ENCODE results near the gene CFAP141. TPM values are rescaled to one million over a fixed set of nuclear protein-coding genes. Genes with fewer than 3 reads are reported as not detected.
"Not testable (repeated sequence)": the region's sequence is repeated elsewhere in the genome, so short reads cannot be mapped to it uniquely, and the experiment has no call there.

Gene CFAP141
- total RNA-seq, result not detected

DNA sequence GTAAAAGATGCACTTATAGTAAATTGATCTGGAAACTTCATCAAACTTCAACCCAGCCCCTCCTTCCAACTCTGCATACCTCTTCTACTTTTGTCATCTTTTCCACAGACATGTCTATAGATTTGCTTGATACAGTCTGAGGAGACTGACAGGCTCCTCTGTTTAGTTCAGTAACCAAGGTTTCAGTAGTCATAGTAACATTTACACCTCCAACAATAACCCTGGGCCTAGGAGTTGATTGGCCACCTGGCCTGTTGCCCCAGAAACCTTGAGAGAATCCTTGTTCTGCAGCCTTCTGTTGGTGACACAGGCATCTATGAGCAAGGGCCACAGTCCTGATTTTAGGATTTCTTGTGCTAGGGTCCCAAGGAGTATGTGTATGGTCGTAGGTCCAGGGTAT is at the start of gene CFAP141:
TSS of gene CFAP141 (minus strand) at position 138 of the 400 bp plus-strand sequence. CDS start at position 112, 26 bp downstream.
- DNase-seq (ENCODE audit: low spot score in 2 of 2) (no peak), FAIRE-seq (no peak)

DNA sequence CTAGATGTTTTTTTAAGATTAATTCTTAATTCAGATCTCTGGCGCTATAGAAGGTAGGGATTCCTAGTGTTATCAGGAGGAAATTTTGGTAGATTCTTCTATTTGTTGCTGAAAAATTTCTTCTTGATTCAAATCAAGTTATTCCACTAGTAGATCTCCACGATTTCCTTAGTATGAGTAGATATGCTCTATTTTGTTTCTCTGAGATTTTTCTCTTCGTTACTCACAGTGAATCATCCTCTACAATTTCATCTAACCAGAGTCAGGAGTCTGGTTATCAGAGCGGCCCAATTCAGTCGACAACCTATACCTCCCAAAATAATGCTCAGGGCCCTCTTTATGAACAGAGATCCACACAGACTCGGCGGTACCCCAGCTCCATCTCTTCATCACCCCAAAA is 47.5 kb upstream of the CFAP141 start:
- FAIRE-seq (no peak), DNase-seq (ENCODE audit: low spot score in 2 of 2) (no peak)

DNA sequence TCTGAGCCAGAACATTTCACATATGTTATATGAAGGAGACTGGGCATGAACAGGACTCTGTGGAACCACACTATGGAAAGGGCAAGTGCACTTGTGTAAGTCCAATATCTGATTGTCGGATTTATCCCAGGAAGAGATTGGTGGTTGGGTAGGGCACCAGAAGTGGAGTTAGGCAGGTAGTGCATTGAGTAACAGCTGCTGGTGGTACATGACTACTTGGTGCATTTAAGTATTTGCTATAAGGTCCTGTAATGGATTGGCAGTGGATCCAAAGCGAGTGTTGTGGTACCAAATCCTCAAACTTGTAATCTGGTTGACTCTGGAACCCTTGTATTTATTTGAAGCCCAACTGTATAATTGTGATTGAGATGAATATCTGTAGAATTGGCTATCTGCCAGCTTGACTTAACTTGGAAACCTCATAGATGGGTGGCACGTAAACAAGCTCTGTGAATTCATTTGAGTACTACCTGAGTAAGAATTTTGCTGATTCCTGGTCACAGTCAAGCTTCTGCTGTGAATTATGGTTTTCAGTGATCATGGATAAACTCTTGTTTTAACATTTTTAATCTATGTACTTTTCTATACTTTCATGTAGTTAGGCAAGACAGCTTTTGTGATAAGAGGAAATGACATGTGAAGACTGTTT is 35.7 kb upstream of the CFAP141 start:
- FAIRE-seq, result no peak
- no peak for DNase-seq (ENCODE audit: low spot score in 2 of 2)

DNA sequence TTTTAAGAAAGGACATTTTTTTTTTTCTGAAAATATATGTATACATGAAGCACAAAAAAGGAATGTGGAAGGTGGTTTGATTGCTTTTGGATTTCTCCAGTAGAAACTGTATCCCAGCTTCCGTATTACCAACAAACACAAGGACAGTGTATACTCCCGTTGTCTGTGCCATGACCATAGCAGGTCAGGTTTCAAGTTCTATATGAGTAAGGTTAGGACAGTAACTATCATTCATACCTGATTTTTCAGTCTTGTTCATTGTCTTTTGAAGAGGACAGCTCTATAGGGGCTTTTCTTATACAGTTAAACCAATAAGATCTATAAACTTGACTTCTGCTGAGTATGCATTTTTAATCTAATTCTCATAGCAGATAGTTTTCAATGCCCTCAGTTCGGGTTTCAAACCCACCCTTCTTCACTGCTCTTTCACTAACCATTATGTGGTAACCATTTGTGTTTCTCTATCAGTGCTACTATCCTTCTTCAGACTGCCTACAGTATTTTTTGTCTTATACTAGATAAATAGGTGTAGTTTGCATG is 34.2 kb upstream of the CFAP141 start:
- FAIRE-seq, result no peak
- DNase-seq (ENCODE audit: low spot score in 2 of 2), result no peak

DNA sequence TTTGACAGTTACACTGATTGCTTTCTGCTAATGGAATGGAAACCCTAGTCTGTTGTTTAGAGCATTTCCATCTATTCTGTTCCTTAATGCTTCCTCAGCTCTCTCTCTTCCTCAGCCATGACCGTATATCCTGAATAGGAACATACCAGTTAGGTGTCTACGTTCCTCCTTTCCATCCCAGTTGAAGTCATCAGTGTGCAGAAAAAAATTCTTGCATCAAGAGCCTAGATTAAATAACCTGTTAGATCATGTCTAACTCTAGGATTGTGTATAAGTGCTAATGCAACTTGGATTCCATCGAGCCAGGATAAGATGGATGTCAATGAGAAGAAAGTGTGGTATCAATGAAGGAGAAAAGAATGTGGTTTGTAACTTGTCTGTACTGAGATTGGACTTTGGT is 33.4 kb upstream of the CFAP141 start:
- FAIRE-seq (no peak), DNase-seq (ENCODE audit: low spot score in 2 of 2) (no peak)

DNA sequence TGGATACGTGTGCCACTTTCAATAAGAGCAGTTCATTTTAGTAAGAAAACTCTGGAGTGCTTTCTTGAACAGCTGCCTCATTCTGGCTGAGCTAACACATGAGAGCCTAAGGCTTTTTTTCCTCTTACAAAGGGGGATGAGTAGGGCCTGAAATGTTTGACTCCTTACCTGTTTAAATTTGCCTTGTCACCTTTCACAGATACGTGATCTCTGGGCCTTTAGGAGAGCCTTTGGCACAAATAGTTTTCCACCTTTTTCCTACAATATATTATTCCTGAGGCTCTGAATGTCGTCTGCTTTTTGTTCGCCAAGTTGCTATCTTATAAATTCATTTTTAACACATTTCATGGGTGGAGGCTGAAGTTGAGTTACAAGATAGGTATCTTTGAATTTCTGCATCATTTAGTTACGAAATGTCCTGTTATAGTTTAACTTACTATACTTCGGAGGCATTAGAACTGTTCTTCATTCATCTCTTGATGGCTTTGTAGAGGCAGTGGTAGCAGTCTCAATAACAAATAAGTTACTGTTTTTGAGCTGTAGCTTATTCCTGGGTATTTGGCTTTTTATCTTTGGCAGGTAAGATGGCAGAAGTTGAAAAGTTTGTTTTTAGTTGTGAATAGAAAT is 31.9 kb upstream of the CFAP141 start:
- FAIRE-seq, result no peak
- DNase-seq (ENCODE audit: low spot score in 2 of 2), result no peak

DNA sequence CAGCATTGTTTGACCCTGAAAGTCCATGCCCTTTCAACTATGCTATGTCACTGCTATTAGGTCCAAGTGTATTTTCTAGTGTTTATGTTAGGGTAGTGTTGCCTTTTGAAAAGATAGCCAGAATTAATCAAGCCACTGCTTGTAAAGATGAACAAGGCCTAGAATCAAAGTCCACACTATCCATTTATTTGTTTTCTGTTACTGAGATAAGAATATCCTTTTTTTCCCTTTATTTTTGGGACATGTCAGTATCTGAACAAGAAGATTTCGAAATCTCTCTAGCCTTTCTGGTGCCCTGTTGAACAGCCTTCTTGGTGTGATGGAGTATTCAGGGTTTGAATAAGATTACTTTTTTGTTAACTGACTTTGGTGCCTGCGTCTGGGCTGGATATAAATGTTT is 31.3 kb upstream of the CFAP141 start:
- FAIRE-seq, result no peak
- no peak for DNase-seq (ENCODE audit: low spot score in 2 of 2)

DNA sequence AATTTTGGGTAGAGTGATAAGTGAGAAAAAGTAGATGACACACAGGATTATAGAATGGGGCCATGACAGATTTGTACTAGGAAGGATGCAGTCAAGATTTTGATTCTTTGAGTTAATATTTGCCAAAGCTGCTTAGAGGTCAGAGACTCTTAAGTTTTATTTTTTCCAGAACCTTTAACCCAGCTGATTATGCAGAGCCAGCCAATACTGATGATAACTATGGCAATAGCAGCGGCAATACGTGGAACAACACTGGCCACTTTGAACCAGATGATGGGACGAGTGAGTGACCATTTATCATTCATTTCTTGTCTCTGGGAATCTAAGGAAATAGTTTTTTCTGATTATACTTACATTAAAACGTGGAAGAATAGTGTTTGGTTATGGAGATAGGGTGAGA is 30.7 kb upstream of the CFAP141 start:
- DNase-seq (ENCODE audit: low spot score in 2 of 2) (no peak), FAIRE-seq (no peak)

DNA sequence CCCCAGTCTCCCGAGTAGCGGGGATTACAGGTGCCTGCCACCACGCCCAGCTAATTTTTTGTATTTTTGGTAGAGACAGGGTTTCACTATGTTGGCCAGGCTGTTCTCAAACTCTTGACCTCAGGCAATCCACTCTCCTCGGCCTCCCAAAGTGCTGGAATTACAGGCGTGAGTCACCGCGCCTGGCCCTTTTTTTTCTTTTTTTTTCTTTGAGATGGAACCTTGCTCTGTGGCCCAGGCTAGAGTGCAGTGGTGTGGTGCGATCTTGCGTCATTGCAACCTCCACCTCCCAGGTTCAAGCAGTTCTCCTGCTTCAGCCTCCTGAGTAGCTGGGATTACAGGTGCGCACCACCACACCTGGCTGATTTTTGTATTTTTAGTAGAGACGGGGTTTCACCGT is 27.0 kb upstream of the CFAP141 start:
- DNase-seq (ENCODE audit: low spot score in 2 of 2); FAIRE-seq: not testable (repeated sequence)

DNA sequence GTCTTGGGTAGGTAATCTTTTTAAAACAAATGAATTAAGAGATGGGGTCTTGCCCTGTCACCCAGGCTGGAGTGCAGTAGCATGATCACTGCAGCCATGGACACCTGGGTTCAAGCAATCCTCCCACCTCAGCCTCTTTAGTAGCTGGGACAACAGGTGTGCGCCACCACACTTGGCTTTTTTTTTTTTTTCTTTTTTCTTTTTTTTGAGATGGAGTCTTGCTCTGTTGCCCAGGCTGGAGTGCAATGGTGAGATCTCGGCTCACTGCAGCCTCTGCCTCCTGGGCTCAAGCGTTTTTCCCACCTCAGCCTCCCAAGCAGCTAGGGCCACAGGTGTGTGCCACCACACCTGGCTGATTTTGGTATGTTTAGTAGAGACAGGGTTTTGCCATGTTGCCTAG is 25.0 kb upstream of the CFAP141 start:
- FAIRE-seq; DNase-seq (ENCODE audit: low spot score in 2 of 2): not testable (repeated sequence)

DNA sequence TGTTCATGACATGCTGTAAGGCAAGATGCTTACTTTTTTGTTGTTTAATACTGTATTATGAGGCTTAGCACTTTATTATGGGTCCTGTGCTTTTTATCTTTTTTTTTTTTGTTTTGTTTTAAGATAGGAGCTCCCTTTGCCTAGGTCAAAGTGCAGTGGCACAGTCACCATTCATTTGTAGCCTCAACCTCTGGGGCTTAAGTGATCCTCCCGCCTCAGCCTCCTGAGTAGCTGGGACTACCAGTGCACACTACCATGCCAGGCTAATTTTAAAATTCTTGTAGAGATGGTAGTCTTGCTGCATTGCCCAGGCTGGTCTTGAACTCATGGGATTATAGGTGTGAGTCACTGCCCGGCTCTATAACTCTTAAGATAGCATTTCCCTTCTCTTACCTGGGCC is 19.2 kb upstream of the CFAP141 start:
- DNase-seq (ENCODE audit: low spot score in 2 of 2) (no peak), FAIRE-seq (no peak)

DNA sequence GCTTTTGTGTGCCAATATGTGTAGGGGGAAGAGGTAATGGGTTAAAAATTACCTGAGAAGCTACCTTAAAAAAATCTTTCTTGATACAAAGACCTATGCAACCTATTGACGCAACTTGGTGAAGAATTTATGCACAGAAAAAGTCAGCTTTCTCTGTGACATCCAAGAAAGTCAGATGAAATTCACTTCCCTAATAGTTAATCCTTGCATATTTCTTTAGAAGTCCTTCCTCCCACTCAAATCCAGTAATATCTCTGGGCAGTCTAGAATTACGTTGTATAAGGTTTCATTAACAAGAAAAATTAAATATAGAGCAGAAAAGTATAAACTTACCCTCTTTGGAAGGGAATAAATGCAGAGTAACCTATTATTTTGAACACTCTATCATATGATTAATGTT is 17.5 kb upstream of the CFAP141 start:
- no peak for FAIRE-seq
- no peak for DNase-seq (ENCODE audit: low spot score in 2 of 2)

DNA sequence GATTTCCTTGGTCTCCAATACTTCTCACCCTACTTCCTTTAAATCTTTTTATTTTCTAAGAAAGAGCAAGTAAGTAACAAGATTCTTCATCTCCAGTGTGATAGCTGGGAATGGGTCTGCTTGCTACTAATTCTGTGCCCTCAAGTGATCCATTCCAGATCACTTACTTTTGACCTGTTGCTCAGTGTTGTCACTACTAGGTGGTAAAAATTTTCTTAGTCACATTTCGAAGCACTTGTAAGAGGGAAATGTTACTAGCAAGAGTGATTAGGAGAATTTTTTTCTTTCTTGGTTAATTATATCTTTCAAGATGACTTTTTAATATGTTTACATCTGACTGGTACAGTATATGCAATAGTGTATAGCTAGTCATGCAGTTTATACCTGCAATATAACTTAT is 16.8 kb upstream of the CFAP141 start:
- DNase-seq (ENCODE audit: low spot score in 2 of 2) (no peak), FAIRE-seq (no peak)

DNA sequence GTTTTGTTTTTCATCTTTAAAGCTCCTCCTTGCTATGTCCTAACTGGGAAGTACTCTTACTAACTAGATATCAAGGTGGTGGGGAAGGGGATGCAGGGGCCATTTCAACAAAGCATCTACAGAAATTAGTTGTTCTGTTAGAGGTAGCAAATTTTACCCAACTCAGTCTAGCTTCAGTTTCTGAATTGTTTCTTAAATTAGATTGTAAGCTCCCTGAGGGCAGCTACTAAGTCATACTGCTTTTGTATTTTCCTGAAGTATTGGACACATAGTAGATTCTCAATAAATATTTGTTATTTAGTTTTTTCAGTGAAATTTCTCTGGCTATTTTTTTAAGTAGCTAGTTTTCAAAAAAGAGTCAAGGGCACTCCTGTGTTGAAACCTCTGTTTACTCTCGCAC is 16.4 kb upstream of the CFAP141 start:
- FAIRE-seq (no peak), DNase-seq (ENCODE audit: low spot score in 2 of 2) (no peak)

DNA sequence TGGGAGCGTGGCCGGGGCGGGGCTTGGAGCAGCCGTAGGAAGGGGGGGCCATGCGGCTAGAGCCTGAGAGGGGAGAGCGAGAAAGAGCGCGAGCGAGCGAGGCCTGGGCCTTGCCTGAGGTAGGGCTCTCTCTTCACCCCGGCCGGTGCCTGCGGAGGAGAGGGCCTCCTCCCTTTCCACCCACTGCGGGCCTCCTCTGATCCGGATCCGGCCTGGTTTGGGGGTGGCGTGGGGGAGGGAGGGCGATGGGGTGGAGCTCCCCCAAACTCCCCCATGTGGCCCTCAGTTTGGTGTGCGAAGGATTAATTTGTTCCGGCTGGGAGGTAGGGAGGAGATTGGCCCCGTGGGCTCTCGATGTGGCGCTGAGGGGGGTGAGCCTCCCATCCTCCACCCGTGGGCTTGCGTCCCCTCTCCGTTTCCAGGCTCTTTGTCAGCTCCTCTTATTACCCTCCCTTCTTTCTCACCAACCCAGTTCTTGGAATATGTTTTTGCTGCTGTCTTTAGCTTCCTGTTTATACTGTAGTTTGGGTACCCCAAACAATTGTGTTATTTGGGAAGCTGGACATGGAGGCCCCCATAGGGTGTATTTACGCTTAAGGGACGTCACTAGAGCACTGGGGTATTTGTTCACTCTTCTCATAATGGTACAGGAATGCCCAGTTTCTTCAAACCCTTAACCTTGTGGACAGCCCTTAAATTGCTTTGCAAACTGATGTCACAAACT is 15.3 kb upstream of the CFAP141 start:
- FAIRE-seq (no peak), DNase-seq (ENCODE audit: low spot score in 2 of 2) (peak in 1 of 2 donors; percentile 27)

DNA sequence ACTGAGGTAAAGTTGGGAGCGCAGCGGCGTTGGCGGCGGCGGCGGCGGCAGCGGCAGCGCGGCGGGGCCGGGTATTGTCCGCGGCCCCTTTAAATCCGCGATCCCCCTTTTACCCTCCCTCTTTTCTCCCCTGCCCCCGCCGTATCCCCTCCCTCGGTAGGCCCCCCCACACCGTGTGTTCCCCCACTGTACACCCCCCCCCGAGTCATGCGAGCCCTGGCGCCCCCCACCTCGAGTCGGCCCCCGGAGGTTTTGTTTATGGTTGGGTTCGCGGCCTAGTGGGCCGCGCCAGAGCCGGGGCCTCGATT is 14.8 kb upstream of the CFAP141 start:
- no peak for FAIRE-seq
- DNase-seq (ENCODE audit: low spot score in 2 of 2), result no peak

DNA sequence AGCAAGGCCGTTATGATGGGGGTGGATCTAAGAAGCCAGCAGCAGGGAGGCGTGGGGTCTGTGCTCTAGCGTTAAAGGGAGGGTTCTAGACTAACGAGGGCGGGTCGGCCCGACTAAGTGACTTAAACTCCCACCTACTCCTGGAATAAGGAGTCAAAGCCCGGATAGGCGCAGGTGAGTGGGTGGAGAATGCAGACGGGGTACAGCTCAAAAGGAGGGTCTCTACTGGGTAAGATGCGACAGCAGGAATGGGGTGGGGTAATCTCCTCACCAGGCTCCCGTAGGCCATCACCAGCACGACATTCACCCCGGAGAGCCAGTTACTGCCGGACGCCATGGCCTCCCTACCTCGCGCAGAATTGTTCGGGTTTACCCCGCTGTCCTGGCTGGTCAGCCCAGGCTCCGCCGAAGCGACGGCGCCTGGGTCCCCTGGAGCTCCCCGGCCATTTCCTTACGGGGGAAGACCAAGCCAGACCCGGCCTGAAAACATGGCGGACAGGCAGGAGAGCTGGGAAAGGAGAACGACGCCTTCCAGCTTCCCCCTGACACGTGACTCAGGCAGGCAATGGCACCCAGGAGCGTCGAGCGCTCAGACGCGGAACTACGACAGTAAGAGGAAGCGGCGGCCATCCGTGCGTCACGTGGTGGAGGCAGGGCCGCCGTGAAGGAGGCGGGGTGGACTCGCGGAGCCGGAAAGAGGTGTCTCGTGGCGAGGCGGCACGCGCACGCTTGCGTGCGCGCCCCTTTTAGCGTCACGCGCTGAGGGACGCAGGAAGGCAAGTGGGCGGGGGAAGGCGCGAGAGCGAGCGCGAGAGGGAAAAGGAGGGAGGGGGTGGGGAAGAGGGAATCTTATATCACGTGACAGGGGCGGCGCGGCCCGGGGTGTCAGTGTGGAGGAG is 14.2 kb upstream of the CFAP141 start, which contains the start of gene UBAP2L:
TSS of gene UBAP2L (plus strand) at position 885 of the 899 bp plus-strand sequence. CDS start 4,169 bp downstream, outside the sequence.
- DNase-seq (ENCODE audit: low spot score in 2 of 2) (peak; percentile 91 to 94), FAIRE-seq (peak; percentile 34)

DNA sequence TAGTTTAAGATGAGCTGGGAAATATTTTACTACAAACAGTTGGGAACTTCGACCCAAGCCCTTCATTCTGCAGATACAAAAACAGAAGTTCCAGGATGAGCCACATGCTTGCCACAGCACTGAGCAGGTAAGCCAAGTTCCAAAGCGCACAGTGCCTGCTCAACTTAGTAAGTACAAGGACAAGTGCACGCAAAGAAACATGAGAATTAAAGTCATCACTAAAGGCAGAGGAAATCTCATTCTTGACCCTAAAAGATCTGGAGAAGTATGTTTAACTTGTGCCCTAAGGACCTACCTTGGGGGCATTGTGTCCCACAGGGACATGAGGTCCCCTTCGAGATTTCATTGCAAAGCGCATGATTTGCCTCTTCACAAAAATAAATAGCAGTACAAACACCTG is 13.4 kb upstream of the CFAP141 start:
- no peak for FAIRE-seq

DNA sequence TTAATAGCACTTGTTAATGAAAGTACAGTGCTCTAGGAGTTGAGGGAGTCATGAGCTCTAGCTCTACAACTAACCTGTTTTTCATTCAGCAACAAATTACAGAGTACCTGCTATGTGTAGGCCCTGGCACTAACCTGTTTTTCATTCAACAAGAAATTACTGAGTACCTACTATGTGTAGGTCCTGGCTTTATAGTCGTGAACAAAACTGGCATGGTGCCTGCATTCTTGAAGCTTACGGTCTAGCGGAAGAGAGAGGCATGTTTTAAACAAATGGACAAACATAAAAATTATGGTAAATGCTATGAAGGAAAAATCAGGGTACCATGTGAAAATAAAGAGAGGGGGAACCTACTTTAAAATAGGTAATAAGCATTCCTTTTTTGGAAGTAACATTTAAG is 12.4 kb upstream of the CFAP141 start:
- DNase-seq (ENCODE audit: low spot score in 2 of 2), result no peak
- no peak for FAIRE-seq

More for the DNA sequence above, 13.4 kb upstream of the CFAP141 start:
- DNase-seq (ENCODE audit: low spot score in 2 of 2), result no peak

DNA sequence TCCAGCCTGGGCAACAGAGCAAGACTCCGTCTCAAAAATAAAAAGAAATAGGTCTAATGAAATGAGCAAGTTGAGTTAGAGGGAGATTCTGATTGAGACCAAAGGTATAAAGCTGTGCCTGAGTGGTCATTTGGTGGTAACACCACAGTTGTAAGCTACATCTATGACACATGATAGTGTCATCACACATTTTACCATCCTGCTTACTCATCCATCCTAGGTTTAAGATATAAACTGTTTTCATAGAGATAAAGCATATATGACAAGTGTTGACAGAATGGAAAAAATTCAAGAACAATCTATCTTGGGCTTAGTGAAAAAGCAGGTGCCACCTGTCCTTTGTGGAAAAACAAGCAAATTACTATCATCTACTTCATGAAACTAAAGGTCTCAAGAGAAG is 7.1 kb upstream of the CFAP141 start:
- DNase-seq (ENCODE audit: low spot score in 2 of 2) (no peak), FAIRE-seq (no peak)

DNA sequence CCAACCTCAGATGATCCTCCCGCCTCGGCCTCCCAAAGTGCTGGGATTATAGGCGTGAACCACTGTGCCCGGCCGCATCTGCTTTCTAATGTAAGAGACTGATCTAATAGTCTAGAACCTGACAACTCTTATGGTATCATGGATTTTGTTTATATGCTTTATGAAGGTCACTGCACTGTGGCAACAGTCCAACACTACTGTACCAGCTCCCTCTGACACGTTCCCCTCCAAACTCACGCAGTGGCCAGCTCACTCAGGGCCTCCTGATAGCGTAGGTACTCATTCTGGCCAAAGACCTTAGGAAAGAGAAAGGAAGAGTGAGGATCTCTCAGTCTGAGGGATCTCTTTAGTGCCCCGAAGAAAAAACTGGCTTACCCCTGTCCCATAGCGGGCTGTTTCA is 6.0 kb upstream of the CFAP141 start:
- DNase-seq (ENCODE audit: low spot score in 2 of 2) (no peak), FAIRE-seq (no peak)

Measured in frontal cortex (tissue), 4 donors.